ENCODE measurements around the gene VTI1B.

VTI1B gene

DNA sequence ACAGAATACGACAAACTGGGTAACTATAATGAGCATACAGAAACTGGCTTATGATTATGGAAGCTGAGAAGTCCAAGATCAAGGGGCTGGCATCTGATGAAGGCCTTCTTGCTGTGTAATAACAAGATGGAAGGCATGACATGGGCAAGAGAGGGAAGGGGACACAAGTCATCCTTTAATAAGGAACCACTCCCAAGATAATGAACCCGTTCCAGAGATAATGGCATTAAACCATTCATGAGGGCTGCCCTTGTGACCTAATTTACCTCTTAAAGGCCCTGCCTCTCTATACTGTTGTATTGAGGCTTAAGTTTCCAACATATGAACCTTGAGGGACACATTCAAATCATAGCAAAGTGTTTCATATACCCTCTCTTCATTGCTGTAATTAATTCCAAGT, 4.6 kb upstream of the VTI1B start:
- DNase-seq (ENCODE audit: low read depth), result no peak

DNA sequence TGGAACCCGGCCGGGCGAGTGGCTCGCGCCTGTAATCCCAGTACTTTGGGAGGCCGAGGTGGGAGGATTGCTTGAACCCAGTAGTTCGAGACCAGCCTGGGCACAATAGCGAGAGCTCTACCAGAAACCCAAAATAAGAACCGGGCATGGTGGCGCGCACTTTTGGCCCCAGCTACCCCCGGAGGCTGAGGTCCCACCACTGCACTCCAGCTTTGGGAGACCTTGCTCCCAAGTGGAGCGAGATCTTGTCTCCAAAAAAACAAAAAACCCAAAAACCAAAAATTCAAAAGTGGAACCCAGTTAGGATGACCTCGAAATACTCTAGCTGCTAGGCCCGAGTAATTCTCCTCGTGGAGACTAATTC, 769 bp upstream of the VTI1B start:
- no peak for DNase-seq (ENCODE audit: low read depth)

DNA sequence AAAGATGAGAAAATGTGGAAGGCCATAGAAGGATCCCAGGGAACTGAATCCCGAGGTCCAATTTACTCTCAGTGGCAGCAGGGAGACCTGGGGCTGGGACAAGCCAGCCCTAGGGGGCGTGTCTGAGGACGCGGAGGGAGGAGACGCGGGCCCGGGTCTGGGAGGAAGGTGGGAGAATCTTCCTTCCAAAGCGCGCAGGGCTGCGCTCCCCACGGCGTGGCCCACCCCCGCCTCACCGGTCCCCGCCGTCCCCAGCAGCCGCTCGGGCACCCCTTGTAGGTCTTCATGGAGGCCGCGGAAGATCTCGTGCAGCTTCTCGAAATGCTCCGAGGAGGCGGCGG, 323 bp downstream of the VTI1B start:
- peak; percentile 45 for DNase-seq (ENCODE audit: low read depth)

DNA sequence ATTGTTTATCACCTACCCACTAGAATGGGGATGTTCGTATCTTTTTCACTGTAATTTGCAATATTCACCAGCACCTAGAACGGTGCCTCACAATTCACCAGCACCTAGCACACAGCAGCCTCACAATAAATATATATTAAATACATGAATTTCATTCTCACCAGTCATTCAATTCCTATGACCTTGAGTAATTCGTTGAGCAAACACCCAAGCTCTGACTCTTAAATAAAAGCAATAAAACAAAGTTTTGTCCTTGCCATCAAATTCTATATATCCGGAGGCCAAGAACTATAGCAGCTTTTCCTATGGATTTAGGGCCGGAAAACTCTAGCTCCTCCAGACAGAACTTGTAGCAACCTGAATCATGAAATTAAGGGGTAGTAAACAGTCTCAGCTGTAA, 981 bp downstream of the VTI1B start:
- no peak for DNase-seq (ENCODE audit: low read depth)

DNA sequence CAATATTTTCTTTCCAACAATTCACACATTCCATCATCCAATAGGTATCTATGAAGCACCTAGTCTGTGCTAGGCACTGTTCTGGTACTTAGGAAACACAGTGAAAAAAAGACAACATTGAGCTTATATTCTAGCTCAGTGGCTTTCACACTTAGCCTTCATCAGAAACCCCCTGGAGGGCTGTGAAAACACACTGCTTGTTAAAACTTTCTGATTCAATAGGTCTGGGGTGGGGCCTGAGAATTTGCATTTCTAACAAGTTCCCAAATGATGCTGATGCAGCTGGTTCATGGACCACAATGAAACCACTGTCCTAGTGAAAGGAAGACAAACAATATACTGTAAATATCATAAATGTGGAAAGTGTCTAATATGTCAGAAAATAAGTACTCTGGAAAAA, 5.9 kb downstream of the VTI1B start:
- no peak for DNase-seq (ENCODE audit: low read depth)

DNA sequence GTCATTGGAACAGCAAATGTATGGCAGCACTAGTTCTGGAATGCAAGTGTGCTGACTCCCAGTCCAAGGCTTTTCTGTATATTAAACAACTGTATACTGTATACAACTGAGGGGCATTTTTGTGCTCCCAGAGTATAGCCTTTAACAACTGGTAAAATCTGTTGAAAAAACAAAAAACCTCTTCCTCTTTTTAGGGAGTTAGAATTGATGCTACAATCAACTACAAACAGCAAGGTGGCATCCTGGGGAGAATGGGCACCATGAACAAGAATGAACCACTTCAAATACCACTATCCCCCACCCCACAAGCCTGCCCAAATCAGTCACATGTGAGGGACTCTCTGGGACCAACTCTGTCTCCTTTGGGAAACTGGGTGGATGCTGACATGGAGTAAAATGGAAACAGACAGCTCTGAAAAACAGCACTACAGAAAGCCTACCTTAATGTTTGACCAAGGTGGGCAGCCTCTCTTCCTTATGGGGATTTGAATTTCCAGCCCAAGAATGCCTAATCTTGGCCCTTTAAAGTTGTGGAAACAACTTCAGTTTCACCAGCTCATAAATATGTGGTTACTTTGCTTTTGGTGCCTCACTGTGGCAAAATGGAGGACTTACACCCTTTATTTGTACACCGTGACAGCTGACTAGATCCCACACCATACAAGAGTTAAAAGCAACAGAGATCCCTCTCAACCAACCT, 7.5 kb downstream of the VTI1B start:
- peak; percentile 46 for DNase-seq (ENCODE audit: low read depth)

DNA sequence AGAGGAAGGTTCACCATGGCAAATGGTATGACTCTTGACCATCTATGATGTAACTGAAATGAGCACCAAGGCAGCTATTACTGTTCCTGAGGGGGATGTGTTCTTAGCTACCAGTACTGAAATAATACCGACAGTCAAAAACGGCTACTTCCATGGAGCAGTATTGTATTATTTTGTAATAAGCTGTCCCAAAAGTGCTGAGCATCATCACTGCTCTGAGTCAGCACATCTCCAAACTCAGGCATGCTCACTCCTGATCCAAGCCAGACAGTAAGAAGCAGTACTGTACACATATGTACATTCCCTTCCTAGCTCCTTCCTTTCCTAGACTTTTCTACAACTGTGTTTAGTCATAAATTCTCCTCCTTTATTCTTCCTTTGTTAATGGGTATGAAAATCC, 8.6 kb downstream of the VTI1B start:
- DNase-seq (ENCODE audit: low read depth), result peak; percentile 68

DNA sequence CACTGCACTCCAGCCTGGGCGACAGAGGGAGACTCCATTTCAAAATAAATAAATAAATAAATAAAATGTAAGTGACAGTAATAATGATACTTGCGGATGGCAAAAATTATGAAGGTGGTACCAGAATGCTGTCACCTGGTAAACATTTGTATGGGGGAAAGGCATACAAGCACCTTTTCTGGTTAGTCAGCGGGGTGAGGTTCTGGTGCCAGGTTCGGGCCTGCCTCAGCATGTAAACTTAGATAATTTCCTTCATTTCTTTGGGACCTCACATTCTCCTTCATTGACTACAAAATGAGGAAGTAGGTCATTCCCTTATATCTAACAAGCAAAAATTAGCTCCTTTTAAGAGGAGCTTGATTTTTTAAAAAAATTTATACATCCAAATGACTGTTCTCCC, 10.8 kb downstream of the VTI1B start:
- DNase-seq (ENCODE audit: low read depth), result no peak

DNA sequence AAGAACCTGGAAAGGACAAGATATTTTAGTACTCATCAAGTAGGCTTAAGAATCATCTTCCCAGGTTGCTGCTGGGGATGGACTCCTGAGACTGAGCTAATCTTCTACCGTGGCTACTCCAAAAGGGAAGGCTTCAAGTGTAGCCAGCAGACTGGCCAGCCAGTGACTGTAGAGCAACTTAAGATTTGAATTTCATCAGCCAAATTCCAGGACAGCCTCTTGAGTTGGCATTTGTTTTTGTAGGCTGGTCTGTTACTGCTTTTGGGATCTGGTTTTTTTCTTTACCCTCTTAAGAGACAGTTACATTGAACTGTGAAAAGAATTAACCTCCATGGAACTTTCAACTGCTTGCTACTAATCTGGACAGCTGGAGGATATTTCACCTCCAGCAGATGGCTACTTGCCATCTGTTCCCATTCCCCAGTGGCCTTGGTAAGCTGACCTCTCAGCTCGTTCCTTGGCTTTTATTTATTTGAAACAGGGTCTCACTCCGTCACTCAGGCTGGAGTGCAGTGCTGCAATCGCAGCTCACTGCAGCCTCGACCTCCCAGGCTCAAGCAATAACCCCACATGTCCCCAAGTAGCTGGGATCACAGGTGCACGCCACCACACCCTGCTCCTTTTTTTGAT, 20.7 kb downstream of the VTI1B start:
- peak; percentile 65 for DNase-seq (ENCODE audit: low read depth)

DNA sequence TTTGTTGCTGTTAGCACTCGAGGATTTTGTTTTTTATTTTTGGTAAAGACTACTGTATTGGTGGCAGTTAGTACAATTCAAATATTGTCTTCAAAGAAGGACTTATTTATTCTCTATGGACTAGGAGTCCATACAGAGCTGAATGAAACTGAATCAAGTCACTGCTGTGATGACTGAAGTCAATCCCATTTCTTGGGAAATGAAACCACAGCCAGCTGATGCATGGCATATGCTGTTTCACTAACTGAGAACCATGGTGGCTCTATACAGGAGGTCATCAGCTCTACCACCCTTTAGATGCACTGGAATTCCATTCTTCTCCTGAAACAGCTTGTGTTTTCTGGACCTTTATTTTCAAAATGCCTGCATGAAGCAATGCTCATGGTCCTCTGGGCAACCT, 22.2 kb downstream of the VTI1B start:
- DNase-seq (ENCODE audit: low read depth), result no peak

DNA sequence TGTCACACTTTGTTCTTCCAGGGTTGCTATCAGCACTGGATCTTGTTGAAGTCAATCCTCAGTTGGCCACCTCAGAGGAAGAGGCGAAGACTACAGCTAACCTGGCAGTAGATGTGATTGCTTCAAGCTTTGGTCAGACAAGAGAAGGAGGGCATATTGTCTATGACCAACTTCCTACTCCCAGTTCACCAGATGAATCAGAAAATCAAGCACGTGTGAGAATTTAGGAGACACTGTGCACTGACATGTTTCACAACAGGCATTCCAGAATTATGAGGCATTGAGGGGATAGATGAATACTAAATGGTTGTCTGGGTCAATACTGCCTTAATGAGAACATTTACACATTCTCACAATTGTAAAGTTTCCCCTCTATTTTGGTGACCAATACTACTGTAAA, 23.7 kb downstream of the VTI1B start:
- DNase-seq (ENCODE audit: low read depth), result peak; percentile 64

DNA sequence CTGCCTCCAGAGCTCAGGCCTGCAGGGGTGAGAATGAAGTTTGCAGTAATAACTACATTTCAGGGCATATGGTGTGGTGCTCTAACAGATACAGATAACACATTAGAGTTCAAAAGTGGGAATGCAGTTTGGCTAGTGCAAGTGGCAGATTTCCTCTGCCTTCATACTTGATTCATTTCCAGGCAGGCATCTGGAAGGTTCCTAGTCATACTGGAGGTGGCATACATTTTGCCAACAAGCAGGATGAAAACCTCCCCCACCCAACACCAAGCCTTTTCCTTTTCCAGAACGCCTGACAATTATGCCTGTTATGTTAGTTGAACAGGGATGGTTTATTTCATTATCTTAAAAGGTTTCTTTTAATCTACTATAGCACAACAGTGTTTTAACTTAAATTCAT, 24.3 kb downstream of the VTI1B start:
- no peak for DNase-seq (ENCODE audit: low read depth)

DNA sequence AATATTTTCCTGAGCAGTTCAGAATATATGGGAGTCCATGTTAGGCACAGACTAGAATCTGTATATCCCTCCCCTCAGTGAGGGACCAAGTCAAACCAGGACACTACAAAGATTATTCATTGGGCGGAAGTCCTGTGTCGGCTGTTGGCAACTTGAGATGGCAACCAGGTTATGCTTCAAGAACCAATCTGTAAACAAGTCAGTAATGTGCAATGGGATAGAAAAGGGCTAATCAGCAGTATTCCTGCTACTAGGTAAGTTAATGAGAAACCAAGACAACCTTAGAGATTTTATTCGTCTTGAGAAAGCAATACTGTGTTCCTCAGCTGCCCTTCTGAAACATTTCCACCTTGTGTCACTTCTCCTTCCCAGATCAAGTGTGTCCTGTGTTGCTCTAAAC, 28.3 kb downstream of the VTI1B start:
- no peak for DNase-seq (ENCODE audit: low read depth)

DNA sequence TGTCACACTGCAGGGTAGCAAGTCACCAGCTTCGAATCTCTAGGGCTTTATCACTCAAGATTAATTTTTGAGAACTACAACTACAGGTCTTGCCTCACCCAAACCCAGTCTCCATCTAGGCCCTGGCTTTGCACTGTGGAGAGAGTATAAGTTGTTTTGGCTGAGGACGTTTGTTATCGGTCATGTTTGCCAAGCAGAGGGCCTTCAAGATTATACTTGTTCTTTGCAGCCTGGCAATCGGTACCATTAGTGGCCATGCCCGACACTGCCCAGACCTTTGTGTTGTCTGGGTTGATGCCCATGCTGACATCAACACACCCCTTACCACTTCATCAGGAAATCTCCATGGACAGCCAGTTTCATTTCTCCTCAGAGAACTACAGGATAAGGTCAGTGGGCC, 29.0 kb downstream of the VTI1B start:
- no peak for DNase-seq (ENCODE audit: low read depth)

DNA sequence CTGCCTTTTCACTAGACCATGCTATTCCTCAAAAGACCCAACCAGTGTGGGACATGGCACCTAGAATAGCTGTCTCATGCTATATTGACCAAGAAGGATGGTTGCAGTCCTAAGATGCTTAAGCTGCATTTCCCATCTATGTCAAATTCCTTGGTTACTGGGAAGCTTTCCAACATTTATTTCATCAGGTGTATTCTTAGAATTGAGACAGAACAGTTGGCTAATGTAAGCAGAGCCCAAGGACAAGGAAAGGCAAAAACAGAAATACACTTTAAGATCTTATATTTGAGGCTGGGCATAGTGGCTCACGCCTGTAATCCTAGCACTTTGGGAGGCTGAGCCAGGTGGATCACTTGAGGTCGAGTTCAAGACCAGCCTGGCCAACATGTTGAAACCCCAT, 30.0 kb downstream of the VTI1B start:
- peak; percentile 23 for DNase-seq (ENCODE audit: low read depth)

DNA sequence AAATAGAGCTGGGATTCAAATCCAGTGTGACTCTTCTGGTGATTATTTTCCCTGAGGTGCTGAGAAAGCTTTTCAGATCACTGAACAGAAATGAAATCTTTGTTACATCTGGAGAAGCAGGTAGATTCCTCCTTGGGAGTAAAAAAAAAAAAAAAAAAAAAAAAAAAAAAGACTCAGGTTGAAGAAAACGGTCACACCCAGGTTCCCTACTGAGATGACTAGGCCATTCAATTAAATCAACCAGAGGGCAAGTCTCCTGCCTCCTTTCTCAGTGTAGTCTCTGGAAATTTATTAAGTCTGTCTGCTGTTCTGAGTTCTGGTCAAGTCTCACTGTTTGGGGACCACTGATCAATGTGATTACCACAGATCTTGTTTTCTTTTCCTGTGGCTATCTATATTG, 30.7 kb downstream of the VTI1B start:
- DNase-seq (ENCODE audit: low read depth), result no peak

DNA sequence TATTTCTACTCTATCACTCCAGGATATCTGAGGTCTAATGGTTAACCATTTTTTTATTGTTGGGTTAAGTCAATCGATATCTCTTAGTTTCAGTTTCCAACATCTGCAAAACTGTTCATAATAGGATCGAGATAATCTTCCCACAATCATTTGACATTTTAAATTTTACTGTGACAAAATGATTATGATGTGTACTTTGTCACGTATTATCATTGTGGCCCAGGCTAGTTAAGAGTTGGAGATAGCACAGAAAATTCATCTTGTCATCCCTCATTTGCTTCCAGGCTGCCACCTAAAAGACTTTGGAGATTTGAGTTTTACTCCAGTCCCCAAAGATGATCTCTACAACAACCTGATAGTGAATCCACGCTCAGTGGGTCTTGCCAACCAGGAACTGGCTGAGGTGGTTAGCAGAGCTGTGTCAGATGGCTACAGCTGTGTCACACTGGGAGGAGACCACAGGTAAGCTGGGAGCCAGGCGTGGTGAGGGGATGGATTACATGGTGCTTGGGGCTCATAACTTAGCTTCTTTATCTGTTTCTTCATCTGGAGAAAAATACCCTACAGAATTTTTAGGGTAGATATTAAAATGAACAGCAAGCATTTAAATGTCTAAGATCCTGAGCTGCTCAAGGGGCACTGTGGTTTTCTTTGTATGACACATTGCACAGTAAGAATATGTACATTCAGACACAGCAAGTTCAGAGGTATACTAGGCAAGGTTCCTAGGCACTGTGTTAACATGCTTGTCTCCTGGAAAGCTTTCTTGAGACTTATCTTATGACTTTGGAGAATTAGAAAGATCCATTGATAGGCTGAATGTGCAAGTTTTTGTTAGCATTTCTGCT, 32.3 kb downstream of the VTI1B start:
- no peak for DNase-seq (ENCODE audit: low read depth)

DNA sequence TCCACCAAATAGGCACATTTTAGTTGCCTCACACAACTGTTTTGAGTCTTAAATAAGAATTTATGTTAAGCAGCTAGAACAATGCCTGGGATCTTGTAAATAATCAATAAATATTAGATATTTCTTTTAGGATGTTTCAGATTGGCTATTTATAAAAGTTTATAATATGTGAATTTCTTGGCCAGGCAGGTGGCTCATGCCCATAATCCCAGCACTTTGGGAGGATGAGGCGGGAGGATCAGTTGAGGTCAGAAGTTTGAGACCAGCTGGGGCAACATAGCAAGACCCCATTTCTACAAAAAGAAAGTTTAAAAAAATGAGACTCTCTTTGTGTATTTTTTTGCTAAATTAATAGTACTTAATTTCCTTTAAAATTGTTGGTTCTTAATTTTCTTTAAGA, 33.0 kb downstream of the VTI1B start:
- DNase-seq (ENCODE audit: low read depth), result no peak

DNA sequence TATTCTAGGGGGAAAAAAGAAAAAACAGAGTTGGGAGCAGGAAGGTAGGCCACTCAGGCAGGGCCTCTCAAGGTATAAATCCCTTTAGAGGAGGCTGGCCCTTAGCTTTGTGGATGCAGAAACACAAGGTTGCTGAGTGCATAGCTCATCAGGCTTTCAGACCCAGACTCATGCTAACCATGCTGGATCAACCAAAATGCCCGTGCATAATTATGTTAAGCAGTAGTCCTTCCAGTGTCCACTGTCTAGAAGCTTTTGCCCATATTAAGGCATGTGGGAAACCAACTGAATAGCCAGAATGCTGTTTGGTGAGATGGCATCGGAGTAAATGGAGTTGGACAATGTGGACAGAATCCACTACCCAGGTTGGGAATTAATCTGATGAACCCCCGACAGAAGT, 35.8 kb downstream of the VTI1B start:
- DNase-seq (ENCODE audit: low read depth), result no peak

DNA sequence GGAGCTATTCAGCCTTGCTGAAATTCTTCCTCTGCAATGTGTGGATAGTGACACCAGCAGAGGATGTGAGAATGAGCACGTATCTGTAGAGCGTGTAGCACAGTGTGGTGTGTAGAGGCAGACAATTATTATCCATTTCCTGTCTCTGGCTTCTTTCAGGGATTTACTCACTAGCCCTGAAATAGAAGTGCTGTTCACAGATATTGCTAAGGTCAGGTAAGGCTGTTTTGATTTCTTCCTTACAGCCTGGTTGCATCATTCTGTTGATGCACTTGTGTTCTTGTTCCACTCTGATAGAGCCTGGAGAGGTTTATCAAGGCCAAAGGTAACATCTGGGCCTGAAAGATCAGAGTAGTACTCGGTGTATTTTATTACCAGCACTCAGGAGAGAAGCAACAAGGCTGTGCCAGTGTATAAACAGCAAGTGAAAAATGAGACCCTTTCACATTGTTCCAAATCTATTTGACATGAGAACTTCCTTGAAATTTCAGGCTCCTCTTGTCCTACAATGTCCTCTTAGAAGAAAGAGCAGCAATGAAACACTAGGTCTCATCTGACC, 38.0 kb downstream of the VTI1B start:
- no peak for DNase-seq (ENCODE audit: low read depth)

DNA sequence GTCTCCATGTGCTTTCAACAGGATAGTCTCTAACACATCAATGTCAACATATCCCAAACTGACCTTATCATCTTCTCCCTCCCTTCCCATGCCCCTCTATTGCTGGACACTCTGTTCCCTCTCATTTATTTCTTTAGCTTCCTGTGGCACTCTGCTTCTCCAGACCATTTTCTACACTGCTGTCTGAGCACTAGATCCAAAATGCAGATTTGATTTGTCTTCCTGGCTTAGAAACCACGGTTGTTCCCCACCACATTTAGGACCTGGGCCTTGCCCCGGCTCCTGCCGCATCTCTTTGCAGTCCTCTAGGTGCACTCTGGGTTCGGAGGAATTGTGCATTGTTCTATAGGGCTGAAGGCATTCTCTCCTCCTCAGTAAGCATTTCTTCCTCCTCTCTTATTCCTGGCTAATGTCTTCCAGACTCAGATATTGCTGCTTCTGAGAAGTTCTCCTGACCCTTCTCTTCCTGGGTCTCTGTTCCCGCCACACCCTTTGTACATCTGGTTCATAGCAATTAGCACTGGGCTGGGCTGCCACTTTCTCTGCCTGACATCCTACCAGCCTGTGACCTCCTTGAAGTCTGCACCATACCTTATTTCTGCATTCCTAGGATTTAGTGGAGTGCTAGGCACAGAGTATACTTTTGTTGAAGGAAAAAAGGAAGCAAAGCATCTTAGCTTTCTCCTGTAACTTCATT, 40.8 kb downstream of the VTI1B start:
- no peak for DNase-seq (ENCODE audit: low read depth)

DNA sequence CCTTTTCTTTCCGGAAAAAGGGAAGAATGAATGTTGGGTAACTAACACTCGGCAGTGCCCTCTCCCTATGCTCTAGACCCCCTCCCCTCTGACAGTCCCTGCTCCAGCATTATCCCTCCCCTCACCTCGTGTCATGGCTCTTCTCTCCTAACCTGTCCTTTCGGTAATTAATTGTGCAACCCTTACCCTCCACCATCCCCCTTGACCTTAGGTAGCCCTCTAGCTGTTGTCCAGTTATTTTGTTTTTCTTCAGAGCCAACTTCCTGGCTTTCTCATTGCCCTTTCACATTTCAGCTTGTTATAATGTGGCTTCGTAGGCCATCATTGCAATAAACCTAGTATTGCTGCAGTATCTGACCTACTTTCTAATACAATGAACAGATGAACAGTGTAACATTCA, 43.5 kb downstream of the VTI1B start:
- no peak for DNase-seq (ENCODE audit: low read depth)

DNA sequence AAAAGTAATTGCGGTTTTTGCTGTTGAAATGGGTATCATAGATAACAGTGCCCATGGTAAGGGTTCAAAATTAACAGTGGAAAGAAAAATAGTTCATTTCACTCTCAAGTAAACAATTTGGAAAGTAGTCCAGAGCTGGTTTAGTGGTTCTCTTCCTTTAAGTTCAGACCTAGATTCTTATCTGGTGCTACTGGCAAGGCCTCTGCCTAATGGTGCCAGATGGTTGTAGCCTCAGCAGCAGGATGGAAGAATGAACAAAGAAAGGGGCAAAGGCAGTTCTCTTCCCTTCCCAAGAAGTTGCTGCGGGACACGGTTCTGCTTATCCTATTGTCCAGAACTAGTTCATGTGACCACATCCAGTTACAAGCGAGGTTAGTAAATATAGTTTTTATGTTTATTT, 44.2 kb downstream of the VTI1B start:
- no peak for DNase-seq (ENCODE audit: low read depth)
